ENCODE measurements around the gene AKR7A3. TPM values are rescaled to one million over a fixed set of nuclear protein-coding genes. Genes with fewer than 3 reads are reported as not detected.

The AKR7A3 gene
- total RNA-seq = 0.19 and 0.28 TPM in 2 replicates

DNA sequence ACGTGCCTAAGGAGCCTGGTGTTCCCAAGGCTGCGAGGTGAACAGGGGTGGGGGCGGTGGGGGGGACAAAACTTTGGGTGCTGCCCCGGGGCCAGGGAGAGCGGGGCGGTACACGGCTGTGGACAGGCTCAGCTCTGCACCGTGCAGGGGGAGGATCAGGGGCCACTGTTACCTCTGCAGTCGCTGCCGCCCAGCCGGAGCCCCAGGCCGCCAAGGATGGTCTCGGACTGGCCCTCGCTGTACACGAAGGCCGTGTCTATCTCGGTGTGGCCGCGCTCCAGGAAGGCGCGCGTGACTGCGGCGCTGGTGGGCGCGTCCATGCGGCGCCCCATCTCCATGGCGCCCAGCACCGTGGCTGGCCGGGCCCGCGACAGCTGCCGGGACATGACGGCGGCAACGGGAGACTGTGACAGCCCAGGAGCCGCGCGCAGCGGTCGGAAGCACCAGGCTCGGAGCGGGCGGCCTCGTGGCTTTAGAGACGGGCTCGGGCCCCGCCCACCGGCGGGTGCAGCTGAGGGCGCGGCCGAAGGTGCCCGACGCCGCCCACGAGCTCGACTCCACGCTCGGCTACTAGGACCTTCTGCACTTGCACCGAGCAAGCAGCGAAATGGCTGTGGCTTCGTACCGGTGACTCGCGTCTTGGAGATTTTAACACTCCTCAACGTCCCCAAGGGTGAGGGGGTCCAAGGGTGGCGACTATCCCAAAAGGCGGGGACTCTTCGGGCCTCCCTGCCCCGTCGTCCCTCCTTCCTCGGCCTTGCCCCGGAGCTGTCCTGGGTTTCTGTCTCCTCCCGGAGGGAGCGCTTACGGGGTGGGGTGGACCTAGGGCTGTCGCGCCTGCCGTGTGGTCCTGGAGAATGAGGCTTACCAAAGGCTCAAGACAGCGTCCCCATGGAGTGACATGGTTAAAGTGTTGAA is at the start of gene AKR7A3:
Gene AKR7A3, minus strand, starts transcription at position 447 of the 918 bp plus-strand sequence. Its CDS starts 61 bp downstream, at position 386.

DNA sequence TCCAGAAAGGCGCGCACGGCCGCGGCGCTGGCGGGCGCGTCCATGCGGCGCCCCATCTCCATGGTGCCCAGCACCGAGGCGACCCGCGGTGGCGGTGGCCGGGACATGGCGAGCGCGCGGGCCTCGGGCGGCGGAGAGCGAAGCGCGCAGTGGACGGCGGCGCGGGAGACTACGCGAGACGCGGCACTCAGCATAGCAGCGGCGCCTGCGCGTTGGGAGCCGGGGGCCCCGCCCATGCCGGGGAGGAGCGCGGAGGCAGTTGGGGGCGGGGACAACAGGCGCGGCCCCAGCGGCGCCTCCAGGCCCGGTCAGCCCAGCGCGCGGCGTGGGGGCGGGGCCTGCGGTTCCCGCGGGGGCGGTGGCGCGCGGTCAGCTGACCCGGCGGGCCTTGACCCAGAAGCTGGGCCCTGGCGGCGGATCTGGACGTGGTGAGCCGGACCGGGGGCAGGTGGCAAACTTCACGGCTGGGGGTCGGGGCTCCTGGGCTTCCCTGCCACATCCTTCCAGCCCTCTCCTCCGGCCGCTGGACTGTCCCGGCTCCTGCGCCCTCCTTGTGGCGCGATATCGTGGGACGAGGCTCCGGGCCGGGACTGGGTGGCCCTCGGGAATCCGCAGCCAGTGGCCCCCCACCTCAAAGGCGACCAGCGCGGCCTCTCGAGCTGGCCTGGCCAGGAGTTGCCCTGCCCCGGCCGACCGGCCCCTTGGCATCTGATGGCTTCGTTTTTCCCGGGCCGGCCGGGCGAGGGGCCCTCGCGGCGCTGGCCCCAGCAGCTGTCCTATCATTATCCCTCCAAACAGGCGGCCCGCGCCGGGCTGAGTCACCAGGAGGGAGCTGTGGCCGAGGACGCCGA is 23.6 kb upstream of the AKR7A3 start, which contains the start of the genes AKR7A2 and SLC66A1:
Gene AKR7A2, minus strand, starts transcription at position 214 of the 851 bp plus-strand sequence. Its CDS starts 20 bp downstream, at position 194.
Gene SLC66A1, plus strand, starts transcription at position 396 of the 851 bp plus-strand sequence. CDS start 5,352 bp downstream, outside the sequence.

DNA sequence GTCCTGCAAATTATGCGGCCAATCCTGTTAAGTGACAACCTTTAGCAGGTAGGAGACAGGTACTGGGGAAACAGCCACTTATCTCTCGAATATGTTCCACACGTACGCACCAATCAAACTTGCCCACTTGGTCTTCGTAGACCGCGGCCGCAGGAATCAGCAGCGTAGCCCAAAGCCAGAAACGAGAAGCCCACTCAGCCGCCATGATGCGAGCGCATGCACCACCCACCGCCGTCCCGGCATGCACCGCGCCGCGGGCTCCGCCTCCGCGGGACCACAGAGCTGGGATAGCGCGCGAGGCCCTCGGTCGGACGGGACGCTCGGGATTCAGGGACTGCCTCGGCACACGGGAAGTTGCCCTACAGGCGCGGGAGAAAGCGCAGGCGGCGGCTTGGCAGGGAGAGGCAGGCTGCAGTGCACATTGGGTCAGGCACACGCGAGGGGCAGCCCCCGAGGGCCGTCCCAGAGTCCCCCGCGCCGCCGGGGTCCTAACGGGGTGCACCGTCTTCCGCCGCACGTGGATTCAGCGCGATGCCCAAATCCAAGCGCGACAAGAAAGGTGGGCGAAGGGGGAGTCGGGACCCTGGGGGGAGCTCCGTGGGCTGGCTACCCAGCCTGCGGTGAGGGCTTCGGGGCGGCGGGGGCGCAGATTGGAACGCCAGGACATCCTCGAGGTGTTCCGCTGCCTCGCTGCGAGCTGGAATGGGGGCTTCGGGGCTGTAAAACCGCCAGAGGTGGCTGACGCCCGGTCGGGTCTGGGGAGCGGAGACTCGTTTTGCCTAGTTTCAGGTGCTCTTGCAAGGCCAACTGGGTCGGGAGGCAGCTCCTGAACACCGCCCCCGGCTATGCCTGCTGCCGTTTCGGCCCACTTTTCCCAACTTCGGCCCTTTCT is 37.0 kb downstream of the AKR7A3 start, which contains the start of the genes EMC1 and MRTO4:
Gene EMC1, minus strand, starts transcription at position 220 of the 892 bp plus-strand sequence. Its CDS starts 15 bp downstream, at position 205.
Gene MRTO4, plus strand, starts transcription at position 501 of the 892 bp plus-strand sequence. Its CDS starts 31 bp downstream, at position 532.

Other genes starting within 250 kb of the AKR7A3 start
- 70.2 and 92.2 TPM in 2 replicates for gene UBR4, start 78.5 kb downstream of the AKR7A3 start, total RNA-seq
- gene EMC1, start 37.2 kb downstream of the AKR7A3 start, total RNA-seq = 82.9 and 83.0 TPM in 2 replicates
- gene MRTO4, start 37.0 kb downstream of the AKR7A3 start, total RNA-seq = 21.7 and 58.5 TPM in 2 replicates
- gene AKR7A2, start 23.4 kb upstream of the AKR7A3 start, total RNA-seq = 44.8 and 55.8 TPM in 2 replicates
- gene SLC66A1, start 23.6 kb upstream of the AKR7A3 start, total RNA-seq = 12.7 TPM in 2 replicates
- gene CAPZB, start 196.8 kb upstream of the AKR7A3 start, total RNA-seq = 122 and 145 TPM in 2 replicates